OCI-LY3 (cell line): ENCODE measurements around the gene BCKDK.
A peak's percentile ranks its signal among the peaks of the same experiment; 100 is the strongest.

Source experiments
- H2AFZ ChIP-seq: fragments of 200-600, 300-600 bp; shearing (Covaris generic); 2 replicates; pipeline ENCODE4 v1.6.0; 2014; ENCODE audit warnings: antibody characterized with exemption, low read depth, low read length
- H3K27ac ChIP-seq: fragments of 200-600, 300-600 bp; sonication (generic); 2 replicates; pipeline ENCODE4 v1.5.1; 2014; ENCODE audit warnings: mild to moderate bottlenecking, low read length, moderate library complexity, mixed read lengths
- H3K27me3 ChIP-seq: fragments of 200-600, 300-600 bp; sonication (generic); 2 replicates; pipeline ENCODE4 v1.6.1; 2014; ENCODE audit warnings: low read depth, low read length, mixed read lengths
- H3K36me3 ChIP-seq: fragments of 200-600, 300-600 bp; sonication (generic); replicated peaks from 2 replicates; pipeline ENCODE3; 2014; ENCODE audit warnings: low read depth, low read length, mixed read lengths
- H3K4me1 ChIP-seq: fragments of 300-600, 200-600 bp; sonication (generic); 2 replicates; pipeline ENCODE4 v1.6.1; 2014; ENCODE audit warnings: low read length, mixed read lengths
- H3K4me2 ChIP-seq: fragments of 200-600, 300-600 bp; sonication (generic); 2 replicates; pipeline ENCODE4 v1.6.1; 2014; ENCODE audit warnings: low read length, mixed read lengths
- H3K4me3 ChIP-seq: fragments of 300-600, 200-600 bp; sonication (generic); 2 replicates; pipeline ENCODE4 v1.5.1; 2014; ENCODE audit warnings: antibody characterized with exemption, mild to moderate bottlenecking, low read length, moderate library complexity
- H3K79me2 ChIP-seq: fragments of 300-600, 200-600 bp; shearing (Covaris generic); 2 replicates; pipeline ENCODE4 v1.6.1; 2014; ENCODE audit warnings: mild to moderate bottlenecking, low read length, mixed read lengths
- H3K9ac ChIP-seq: fragments of 300-600, 200-600 bp; shearing (Covaris generic); 2 replicates; pipeline ENCODE4 v1.6.0; 2014; ENCODE audit warnings: mild to moderate bottlenecking, low read length, moderate library complexity
- H3K9me3 ChIP-seq: fragments of 200-600, 300-600 bp; shearing (Covaris generic); 2 replicates; pipeline ENCODE4 v1.6.1; 2014; ENCODE audit warnings: low read length, mixed read lengths; ENCODE audit not compliant: insufficient read depth
- H4K20me1 ChIP-seq: fragments of 200-600, 300-600 bp; sonication (generic); 2 replicates; pipeline ENCODE4 v1.6.1; 2016; ENCODE audit warnings: low read length, mixed read lengths; ENCODE audit not compliant: insufficient read depth
- CTCF ChIP-seq: fragments of 200-600, 300-600 bp; sonication (generic); IDR thresholded peaks from 2 replicates; pipeline ENCODE4 v1.5.1; 2014; ENCODE audit warnings: antibody characterized with exemption, low read length, low read depth
- EZH2phosphoT487 ChIP-seq: fragments of 200-600 bp; shearing (Covaris generic); IDR thresholded peaks from 2 replicates; pipeline ENCODE4 v1.6.1; 2018; ENCODE audit warnings: antibody characterized with exemption, mixed run types, low read depth

Gene BCKDK

GRCh38 chr16:31118223-31119155, 10.3 kb downstream of the BCKDK start:
- H3K9me3 ChIP-seq = no peaks in the 10 kb centered on the region
- TF ChIP-seq EZH2phosphoT487 (no peak), CTCF (no peak)
- H3K4me2 ChIP-seq = peak overlapping the region; percentile 95
- peaks cover 18% of the 10 kb centered on the region for H3K79me2 ChIP-seq
- no peaks in the 10 kb centered on the region for H3K27me3 ChIP-seq
- peaks cover 22% of the 10 kb centered on the region for H3K36me3 ChIP-seq
- no peak overlapping the region for H2AFZ ChIP-seq
- H4K20me1 ChIP-seq = peaks cover 6% of the 10 kb centered on the region
- peak overlapping the region; percentile 67 for H3K9ac ChIP-seq
- no peak overlapping the region for H3K27ac ChIP-seq
- H3K4me1 ChIP-seq = peaks cover 11% of the 10 kb centered on the region
- peak overlapping the region; percentile 95 for H3K4me3 ChIP-seq

GRCh38 chr16:31120129-31120528, 11.9 kb downstream of the BCKDK start:
- Histone ChIP-seq H3K36me3 (peaks cover 25% of the 10 kb centered on the region), H3K4me2 (no peak overlapping the region), H2AFZ (no peak overlapping the region), H3K4me3 (no peak overlapping the region), H4K20me1 (peaks cover 6% of the 10 kb centered on the region), H3K9ac (no peak overlapping the region), H3K9me3 (no peaks in the 10 kb centered on the region), H3K27ac (no peak overlapping the region), H3K27me3 (no peaks in the 10 kb centered on the region), H3K79me2 (peaks cover 18% of the 10 kb centered on the region), H3K4me1 (peaks cover 6% of the 10 kb centered on the region)
- TF ChIP-seq CTCF (no peak), EZH2phosphoT487 (no peak)

- no peak overlapping the region for H3K27ac ChIP-seq
- no peaks in the 10 kb centered on the region for H3K79me2 ChIP-seq
- H3K27me3 ChIP-seq = no peaks in the 10 kb centered on the region
- peaks cover 14% of the 10 kb centered on the region for H3K36me3 ChIP-seq
- H4K20me1 ChIP-seq = no peaks in the 10 kb centered on the region
- no peak overlapping the region for H3K4me2 ChIP-seq
- no peaks in the 10 kb centered on the region for H3K9me3 ChIP-seq
- no peaks in the 10 kb centered on the region for H3K4me1 ChIP-seq
- no peak overlapping the region for H3K4me3 ChIP-seq
- TF ChIP-seq EZH2phosphoT487 = no peak
- TF ChIP-seq CTCF = no peak
- H3K9ac ChIP-seq = no peak overlapping the region
- H2AFZ ChIP-seq = no peak overlapping the region
These were observed 17.7 kb downstream of the BCKDK start for GRCh38 chr16:31125844-31126243.

GRCh38 chr16:31127182-31127581, 19.0 kb downstream of the BCKDK start:
- no peaks in the 10 kb centered on the region for H3K27me3 ChIP-seq
- no peak overlapping the region for H3K27ac ChIP-seq
- H3K79me2 ChIP-seq = no peaks in the 10 kb centered on the region
- no peaks in the 10 kb centered on the region for H3K9me3 ChIP-seq
- TF ChIP-seq EZH2phosphoT487 = no peak
- TF ChIP-seq CTCF = no peak
- no peak overlapping the region for H3K4me2 ChIP-seq
- H3K9ac ChIP-seq = no peak overlapping the region
- no peak overlapping the region for H2AFZ ChIP-seq
- H3K4me1 ChIP-seq = no peaks in the 10 kb centered on the region
- no peaks in the 10 kb centered on the region for H4K20me1 ChIP-seq
- H3K36me3 ChIP-seq = peaks cover 6% of the 10 kb centered on the region
- no peak overlapping the region for H3K4me3 ChIP-seq
